ENCODE results near the gene TAF4B.
"Not testable (repeated sequence)": the region's sequence is repeated elsewhere in the genome, so short reads cannot be mapped to it uniquely, and the experiment has no call there.

TAF4B gene

DNA sequence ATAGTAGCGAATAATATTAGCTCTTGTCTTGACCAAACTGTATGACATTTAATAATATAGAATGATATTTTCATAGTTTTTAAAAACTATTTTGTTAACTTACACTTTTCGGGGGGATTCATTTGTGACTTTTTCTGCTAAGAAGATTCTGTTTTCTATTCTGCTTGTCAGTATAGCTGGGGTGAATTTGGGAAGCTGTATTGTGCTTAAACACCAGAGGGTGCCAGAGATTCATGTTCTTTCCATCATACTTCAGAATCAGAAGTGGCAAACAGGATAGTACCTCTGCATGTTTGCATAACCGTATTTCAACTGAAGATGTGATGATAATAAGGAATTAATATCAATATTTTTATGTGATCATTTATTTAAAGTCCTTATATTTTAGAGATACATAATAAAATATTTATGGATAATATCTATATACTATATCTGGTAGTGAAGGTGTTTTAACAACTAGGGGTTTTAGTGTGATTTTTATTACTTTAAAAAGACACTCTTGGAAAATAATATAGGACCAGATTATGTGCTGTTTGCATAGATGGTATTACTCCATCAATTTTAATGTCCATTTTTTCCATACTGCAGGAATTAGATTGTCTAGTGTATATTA is 81.0 kb downstream of the TAF4B start:
- DNase-seq: peak; percentile 47 to 64

DNA sequence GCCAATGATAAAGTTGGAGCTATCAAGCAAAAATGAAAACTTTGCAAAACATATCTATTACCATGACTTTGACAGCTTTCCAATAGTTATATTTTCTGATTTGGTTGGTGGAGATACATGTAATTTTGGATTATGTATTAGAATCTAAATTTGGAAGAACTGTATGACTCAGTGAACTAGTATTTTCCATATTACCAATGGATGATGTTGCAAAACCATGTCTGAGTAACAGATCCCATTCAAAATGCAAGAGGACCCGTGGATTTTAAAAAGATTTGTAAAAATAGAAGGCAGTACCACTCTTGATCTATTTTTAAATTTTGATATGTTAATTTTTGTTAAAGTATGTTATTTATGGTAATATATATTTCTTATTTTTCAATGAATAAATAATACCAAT is 83.0 kb downstream of the TAF4B start:
- DNase-seq: no peak

DNA sequence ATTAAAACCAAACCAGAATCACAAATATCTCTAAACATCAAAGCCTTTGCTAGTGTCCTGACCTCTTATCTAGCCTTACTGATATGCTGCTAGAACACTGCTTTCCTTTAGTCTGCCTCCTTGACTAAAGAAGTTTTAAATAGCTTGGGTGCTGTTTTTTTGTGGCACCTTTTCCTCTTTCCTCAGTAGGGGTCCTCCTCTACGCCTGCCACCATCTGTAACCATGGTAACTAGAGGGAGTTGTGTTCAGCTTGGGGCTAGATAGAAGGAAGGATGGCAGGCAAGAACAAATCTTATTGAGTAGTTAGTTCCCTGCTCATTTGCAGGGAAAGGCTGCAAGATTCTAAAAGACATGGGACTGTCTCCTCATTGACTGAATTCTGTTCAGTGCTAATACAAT is 86.0 kb downstream of the TAF4B start:
- DNase-seq: no peak

DNA sequence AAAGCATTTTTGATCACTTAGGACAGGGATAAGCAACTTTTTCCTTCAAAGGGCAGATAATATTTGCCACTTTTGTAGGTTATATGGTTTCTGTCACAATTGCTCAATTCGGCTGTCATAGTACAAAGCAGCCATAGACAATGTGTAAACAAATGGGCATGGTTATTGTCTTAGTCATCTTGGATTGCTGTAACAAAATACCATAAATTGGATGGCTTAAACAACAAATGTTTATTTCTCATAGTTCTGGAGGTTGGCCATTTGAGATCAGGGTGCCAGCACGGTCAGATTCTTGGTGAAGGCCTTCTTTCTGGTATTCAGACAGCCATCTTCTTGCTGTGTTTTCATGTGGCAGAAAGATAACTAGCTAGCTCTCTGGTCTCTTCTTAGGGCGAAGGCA is 91.2 kb downstream of the TAF4B start:
- DNase-seq: no peak

DNA sequence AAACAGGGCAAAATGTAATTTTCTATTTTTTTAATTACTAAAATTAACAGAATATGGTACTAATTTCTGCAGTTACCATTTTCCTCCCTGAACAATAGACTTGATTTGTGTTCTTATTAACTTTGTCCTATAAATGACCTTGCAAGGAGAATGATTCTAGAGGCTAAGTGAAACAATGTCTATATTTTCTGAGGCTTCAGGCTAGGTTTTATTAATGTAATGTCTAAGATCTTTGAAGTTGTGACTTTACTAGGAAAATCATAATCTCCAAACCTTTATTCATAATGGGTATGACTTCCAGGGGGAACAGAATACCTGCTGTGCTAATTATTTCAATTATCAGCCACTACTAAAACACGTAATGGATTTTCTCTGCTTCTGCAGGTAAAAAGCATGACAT is 94.4 kb downstream of the TAF4B start:
- DNase-seq: no peak

DNA sequence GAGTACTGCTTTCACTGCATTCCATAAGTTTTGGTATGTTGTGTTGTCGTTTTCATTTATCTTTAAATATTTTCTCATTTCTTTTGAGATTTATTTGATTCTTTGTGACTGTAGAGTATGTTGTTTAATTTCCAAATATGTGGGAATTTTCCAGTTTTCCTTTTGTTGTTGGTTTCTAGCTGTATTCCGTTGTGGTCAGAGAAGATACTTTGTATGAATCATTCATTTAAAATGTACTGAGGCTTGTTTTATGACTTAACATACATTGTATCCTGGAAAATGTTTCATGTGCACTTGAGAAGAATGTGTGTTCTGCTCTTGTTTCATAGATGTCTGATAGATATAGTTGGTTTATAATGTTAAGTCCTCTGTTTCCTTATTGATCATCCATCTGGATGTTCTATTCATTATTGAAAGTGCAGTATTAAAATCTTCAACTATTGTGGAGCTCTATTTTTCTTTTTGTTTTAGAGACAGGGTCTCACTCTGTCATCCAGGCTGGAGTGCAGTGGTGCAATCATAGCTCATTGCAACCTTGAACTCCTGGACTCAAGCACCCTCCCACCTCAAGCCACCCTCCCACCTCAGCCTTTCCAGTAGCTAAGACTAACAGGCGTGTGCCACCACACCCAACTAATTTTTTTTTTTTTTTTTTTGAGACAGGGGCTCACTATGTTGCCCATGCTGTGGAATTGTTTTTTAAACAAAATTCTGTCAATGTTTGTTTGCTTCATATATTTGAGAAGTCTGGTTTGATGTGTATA is 96.8 kb downstream of the TAF4B start:
- no peak for DNase-seq

DNA sequence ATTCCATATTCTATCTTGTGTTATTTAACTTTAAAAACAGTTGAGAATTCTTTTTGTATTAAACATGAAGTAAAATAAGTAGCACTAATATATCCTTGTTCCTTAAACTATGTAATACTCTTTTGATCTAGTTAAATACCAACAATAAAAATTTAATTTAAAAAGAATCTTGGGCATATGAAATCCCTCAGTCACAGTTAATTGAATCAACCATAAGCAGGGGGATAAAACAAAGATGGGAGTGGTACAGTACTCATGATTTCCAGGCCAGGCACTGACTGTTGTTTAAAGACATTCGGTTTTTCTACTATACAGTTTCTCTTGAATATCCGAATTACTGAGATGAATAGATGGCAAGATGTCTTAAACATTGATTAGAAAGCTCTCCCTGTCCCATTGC is 99.5 kb downstream of the TAF4B start:
- DNase-seq: no peak

DNA sequence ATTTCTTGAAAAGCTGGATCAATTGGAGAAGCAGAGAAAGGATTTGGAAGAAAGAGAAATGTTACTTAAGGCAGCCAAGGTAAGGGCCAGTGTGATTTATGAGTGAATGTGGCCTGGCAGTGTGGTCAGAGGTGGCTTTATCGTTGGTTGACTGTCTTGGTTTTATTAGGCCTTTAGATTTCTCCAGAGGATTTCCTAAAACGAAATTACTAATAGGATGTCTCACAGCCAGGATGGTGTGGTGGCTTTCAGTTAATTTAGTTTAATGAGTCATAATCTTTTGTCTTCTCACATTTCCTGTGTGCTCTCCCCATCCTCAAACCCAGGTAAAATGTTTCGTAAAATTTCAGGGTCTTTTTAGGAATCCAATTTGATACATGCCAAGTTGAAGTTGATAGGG is 100.8 kb downstream of the TAF4B start:
- DNase-seq: no peak

DNA sequence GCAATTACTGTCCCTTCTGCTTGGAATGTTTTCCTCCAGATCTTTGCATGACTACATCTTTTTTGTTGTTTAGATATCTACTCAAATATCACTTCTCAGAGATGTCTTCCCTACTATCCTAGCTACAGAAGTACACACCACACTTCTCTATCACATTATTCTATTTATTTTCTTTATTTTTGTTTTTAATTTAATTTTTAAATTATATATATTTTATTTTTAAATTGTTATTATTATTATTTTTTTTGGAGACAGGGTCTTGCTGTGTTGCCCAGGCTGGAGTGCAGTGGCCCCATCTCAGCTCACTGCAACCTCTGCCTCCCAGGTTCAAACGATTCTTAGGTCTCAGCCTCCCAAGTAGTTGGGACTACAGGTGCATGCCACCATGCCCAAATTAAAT is 106.7 kb downstream of the TAF4B start:
- no peak for DNase-seq

DNA sequence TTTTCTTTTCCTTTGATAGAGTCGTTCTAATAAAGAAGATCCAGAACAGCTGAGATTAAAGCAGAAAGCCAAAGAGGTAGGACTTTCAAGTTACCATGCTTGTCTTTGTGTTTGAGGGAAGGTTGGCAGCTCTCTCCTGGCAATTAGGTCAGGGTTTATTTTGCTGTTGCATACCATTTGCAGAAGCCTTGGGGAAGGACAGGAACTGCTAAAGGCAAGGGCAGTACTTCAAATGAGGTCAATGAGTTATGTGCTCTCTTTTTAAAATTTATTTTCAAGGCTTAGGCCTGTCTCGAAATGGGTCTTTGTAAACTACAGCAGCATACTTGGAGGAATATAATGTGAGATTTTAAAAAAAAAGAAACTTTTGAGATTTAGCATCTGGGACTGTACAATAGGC is 108.9 kb downstream of the TAF4B start:
- DNase-seq: no peak

DNA sequence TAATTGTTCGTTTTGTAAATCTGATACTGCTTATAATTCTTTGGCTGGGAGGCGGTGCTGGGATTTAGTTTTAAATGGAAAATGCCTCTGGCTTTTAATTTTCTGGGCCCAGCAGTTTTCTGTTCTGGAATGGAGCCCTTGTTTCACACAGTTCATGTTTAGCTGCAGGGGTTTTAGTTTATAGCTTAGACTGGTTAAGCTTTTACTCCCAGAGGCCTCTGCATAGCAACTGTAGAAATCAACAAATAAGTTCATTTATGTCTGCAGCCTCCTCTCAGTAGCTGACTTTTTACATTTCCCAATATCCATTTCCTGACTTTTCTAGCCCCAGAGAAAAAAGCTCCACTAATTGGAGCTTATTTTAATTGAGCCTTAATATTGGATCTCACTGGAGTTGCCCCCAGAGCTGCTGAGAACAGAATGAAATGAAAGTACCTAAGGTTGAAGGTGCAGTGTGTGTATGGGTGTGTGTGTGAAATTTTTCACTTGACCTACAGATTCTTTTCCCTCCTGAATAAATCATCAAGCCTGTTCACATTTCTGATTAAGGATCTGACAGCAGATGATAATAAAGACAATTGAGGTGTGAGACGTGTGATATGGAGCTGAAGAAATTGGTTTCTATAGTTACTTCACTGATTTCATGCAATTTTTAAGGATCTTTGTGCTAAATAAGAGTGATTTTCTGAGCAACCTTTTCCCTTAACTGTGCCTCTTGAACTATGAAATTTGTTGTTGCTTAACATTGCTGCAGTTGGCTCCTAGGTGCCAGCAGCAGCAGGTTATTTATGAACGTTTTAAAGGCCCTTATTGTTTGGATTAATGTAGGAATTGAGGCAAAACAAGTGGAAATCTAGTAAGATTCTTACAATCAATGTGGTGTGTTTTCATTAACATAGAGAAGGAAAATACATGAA is 109.6 kb downstream of the TAF4B start:
- no peak for DNase-seq

DNA sequence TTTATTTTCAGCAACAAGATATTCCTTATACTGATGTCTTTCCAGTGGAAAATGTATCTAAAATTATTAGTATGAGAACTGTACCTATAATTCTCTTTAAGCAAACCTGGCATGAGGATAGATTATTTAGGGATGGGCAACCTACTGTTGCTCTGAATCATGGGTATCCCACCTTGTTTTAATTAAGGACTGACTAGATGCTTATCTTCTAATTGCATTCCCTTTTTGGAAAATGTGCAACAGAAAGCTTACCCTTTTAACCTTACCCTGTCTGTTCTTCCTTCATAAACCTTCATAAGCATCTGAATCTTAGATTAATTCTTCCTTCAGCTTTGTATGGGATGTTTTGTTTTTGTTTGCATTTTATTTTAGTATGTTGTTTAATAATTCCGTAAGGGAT is 110.3 kb downstream of the TAF4B start:
- no peak for DNase-seq

DNA sequence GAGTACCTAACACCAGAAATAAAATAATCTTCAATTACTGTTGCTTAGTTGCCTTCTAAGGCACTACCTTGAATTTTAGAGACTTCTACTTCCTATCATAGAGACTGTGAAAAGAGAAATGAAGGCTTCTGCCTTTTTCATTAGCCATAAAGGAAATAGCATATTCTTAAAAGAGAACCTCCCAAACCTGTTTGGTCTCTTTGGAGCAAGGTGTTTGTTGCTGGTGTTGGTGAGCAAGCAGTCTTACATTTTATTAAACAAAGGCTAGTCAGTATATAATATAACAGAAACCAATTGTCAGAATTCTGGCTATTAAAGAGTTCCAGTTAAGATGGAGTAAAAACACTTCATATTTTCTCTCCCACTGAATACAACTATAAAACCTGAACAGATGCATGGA is 116.4 kb downstream of the TAF4B start:
- DNase-seq: no peak

DNA sequence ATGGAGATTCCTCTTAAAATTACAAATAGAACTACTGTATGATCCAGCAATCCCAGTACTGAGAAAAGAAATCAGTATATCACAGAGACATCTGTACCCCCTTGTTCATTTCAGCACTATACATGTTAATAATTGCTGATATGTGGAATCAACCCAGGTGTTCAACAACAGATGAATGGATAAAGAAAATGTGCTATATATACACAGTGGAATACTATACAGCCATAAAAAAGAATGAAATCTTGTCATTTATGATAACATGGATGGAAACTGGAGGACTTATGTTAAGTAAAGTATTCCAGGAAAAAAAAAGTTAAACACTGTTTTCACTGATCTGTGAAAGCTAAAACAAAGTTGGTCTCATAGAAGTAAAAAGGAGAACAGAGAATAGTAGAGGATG is 124.7 kb downstream of the TAF4B start:
- DNase-seq: no peak

DNA sequence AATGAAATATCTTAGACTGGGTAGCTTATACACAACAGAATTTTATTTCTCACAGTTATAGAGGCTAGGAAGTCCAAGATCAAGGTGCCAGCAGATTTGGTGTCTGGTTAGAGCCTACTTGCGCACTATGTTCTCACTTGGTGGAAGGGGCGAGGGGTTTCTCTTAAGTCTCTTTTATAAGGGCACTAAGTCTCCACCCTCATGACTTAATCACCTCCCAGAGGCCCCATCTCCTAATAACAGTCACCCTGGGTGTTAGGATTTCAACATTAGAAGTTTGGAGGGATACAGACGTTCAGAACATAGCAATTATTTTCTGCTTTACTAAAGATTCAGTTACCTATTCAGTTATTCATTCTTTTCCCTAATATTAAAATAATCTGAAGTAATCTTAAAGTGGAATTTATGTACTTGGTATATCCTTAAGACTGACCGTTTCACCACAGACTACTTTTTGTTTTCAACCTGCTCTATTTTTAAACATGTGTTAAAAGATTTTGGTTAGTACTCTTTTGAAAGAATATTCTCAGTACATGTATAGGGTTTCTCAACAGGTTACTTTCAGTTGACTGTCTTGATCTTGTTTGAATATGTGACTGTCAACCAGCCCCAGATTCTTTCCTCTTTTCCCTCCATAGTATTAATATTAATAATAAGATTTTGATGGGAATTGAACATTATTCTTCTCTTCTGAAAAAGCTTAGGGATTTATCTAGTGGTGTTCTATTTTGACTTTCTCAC is 130.0 kb downstream of the TAF4B start:
- no peak for DNase-seq

DNA sequence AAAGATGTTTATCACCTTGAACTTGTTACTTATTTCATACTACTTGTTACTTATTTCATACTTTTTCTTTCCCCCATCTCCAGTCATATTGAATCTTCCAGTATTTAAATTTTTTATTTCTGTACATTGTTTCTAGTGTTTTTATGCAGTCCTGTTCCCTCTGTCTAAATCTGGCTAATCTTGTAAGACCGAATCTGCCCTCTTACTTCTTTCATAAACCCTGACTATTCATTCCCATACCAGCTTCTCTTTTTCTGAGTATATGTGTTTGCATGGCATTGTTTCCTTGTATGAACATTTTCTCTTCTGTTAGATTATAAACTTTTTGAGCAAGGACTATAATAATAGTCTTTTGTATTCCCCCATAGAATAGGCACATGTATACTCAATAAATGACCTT is 131.7 kb downstream of the TAF4B start:
- no peak for DNase-seq

DNA sequence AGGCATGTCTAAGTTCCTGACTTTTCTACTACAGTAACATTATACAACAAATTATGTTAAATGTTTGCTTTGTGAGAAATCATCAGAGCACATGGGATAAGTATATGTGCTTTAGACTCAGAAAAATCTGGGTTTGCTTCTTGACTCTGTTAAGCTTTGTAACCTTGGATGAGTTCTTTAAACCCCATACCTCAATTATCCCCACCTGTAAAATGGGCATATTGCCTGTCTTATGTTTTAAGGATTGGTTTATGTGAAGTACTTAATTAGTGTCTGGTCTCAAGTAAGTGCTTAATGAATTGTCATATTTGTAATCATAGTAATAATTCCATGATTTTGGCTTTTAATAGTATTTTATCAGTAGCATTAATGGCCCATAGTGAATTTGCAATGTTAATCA is 135.8 kb downstream of the TAF4B start:
- DNase-seq: no peak

DNA sequence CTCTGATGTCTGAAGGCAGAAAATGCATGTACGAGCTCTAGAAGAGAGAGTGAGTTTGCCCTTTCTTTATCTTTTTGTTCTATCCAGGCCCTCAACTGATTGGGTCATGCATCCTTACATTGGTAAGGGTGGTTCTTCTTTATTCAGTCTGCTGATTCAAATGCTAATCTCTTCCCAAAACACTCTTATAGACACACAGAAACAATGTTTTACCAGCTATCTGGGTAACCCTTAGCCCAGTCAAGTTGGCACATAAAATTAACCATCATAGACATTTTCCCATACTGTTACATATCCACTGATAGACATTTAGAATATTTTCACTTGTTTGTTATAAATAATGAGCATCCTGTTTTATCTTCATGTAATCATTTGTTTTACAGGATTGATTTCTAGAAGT is 141.2 kb downstream of the TAF4B start:
- no peak for DNase-seq

DNA sequence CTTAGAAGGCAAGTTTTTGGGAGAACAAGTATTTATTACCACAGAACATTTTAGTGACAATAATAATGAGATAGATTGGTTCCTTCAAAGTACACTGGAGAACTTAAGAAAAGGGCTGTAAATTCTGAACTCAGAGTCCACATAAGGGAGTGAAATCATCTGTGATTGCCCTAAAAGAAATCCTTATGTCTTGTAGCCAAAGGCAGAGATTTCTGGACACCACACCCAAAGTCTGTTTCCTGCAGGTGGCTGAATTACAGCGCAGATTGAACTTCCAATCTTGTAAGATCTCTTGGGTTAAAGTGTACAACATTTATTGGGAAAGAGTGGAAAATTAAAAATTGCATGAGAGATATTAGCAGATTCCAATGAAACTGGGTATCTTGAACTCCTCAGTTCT is 143.8 kb downstream of the TAF4B start:
- no peak for DNase-seq

DNA sequence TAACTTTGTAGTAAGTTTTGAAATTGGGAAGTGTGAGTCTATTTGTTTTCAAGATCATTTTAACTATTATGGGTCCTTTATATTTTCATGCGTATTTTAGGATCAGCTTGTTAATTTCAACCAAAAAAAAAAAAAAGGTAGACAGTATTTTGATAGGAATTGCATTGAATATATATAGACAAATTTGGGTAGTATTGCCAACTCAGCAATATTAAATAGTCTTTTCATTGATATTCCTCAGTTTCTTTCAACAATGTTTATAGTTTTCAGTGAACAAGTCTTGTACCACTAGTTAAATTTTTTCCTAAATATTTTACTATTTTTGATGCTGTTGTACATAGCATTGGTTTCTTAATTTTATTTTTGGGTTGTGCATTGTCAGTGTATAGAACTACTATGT is 149.9 kb downstream of the TAF4B start:
- no peak for DNase-seq

DNA sequence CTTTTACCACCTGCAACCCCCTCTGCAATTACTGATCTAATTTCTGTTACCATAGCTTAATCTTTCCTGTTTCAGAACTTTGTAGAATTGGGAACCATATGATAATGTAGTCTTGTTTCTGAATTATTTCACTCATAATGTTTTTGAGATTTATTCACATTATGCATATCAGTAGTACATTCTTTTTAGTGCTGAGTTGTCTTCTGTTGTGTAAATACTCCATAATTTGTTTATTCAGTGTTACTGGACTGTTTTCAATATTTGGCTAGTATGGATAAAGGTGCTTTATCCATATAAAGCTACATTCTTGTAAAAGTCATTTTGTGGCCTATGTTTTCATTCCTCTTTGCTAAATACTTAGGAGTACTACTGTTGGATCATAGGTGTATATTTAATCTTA is 152.5 kb downstream of the TAF4B start:
- DNase-seq: no peak

DNA sequence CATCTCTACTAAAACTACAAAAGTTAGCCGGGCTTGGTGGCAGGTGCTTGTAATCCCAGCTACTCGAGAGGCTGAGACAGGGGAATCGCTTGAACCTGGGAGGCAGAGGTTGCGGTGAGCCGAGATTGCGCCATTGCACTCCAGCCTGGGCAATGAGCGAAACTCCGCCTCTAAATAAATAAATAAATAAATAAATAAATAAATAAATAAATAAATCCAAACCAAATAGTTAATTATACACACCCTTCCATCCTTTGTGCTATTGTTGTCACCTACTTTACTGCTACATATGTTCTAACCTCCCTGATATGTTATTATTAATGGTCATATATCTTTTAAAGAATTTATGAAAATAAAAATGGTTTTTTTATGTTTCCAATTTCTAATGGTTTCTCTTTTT is 155.3 kb downstream of the TAF4B start:
- not testable (repeated sequence) for DNase-seq
